Liver (tissue), 9 donors: ENCODE measurements around the gene PPP4R3A. TPM values are rescaled to one million over a fixed set of nuclear protein-coding genes. Genes with fewer than 3 reads are reported as not detected.

Source experiments
- DNase-seq: peaks from one replicate; pipeline ENCODE4 v3.0.0-alpha.2; 2017; ENCODE audit warnings: low spot score
- H3K27ac ChIP-seq, 2 donors: one replicate each; pipeline ENCODE4 v1.7.0; 2013; ENCODE audit warnings: inconsistent platforms in 2 of 2, low read length in 2 of 2, control low read depth in 1 of 2, low read depth in 1 of 2, mild to moderate bottlenecking in 1 of 2
- H3K27me3 ChIP-seq, 4 donors: one replicate each; pipeline versions ENCODE4 v1.6.1 to v1.7.0; 2013; ENCODE audit warnings: low read length in 3 of 4, inconsistent platforms in 1 of 4, mild to moderate bottlenecking in 1 of 4, moderate library complexity in 1 of 4; ENCODE audit not compliant: control insufficient read depth in 4 of 4, insufficient read depth in 4 of 4
- H3K36me3 ChIP-seq, 4 donors: one replicate each; pipeline versions ENCODE4 v1.6.1 to v1.7.0; 2013; ENCODE audit warnings: low read length in 3 of 4, mild to moderate bottlenecking in 3 of 4, low read depth in 1 of 4, moderate library complexity in 1 of 4; ENCODE audit not compliant: control insufficient read depth in 4 of 4, insufficient read depth in 3 of 4
- H3K4me1 ChIP-seq, 4 donors: one replicate each; pipeline versions ENCODE4 v1.6.1 to v1.7.0; 2013; ENCODE audit warnings: low read length in 3 of 4, mild to moderate bottlenecking in 3 of 4, moderate library complexity in 1 of 4; ENCODE audit not compliant: control insufficient read depth in 4 of 4, insufficient read depth in 4 of 4
- H3K4me3 ChIP-seq, 3 donors: one replicate each; pipeline versions ENCODE4 v1.6.1 to v1.7.0; 2013; ENCODE audit warnings: low read length in 3 of 3, control low read depth in 1 of 3, low read depth in 1 of 3, mild to moderate bottlenecking in 1 of 3
- H3K9ac ChIP-seq, 2 donors: one replicate each; pipeline ENCODE4 v1.7.0; 2013; ENCODE audit warnings: low read length in 2 of 2, mild to moderate bottlenecking in 2 of 2, moderate library complexity in 2 of 2, control low read depth in 1 of 2, low read depth in 1 of 2
- H3K9me3 ChIP-seq, 4 donors: one replicate each; pipeline versions ENCODE4 v1.6.1 to v1.7.0; 2013; ENCODE audit warnings: low read length in 3 of 4; ENCODE audit not compliant: control insufficient read depth in 4 of 4
- ATF3 ChIP-seq: IDR thresholded peaks from 2 replicates; pipeline ENCODE4 v1.6.1; 2016; ENCODE audit warnings: antibody characterized with exemption
- CTCF ChIP-seq: fragments of 150-350 bp; IDR thresholded peaks from 2 replicates; pipeline ENCODE4 v1.5.1; 2017; ENCODE audit warnings: improper control_type of control experiment, low read depth, low read length; ENCODE audit not compliant: missing input control
- EGR1 ChIP-seq, 2 donors: IDR thresholded peaks; 2 replicates each; pipeline ENCODE4 v1.6.1; 2016 to 2018; ENCODE audit warnings: antibody characterized with exemption in 2 of 2, low read depth in 2 of 2
- FOXA2 ChIP-seq: IDR thresholded peaks from 2 replicates; pipeline ENCODE4 v1.6.1; 2016; ENCODE audit warnings: antibody characterized with exemption
- HNF4A ChIP-seq, 2 donors: conservative IDR thresholded peaks; 2 replicates each; pipeline ENCODE4 v1.6.1; 2016; ENCODE audit warnings: antibody characterized with exemption in 2 of 2, mild to moderate bottlenecking in 2 of 2
- HNF4G ChIP-seq: IDR thresholded peaks from 2 replicates; pipeline ENCODE4 v1.6.1; 2016; ENCODE audit warnings: antibody characterized with exemption
- JUND ChIP-seq, 2 donors: IDR thresholded peaks; 2 replicates each; pipeline ENCODE4 v1.6.1; 2016; ENCODE audit warnings: antibody characterized with exemption in 2 of 2
- RAD21 ChIP-seq, 2 donors: IDR thresholded peaks; 2 replicates each; pipeline ENCODE4 v1.6.1; 2016; ENCODE audit warnings: antibody characterized with exemption in 2 of 2, mild to moderate bottlenecking in 2 of 2
- SP1 ChIP-seq: IDR thresholded peaks from 2 replicates; pipeline ENCODE4 v1.6.1; 2018; ENCODE audit warnings: antibody characterized with exemption, mild to moderate bottlenecking
- TAF1 ChIP-seq: conservative IDR thresholded peaks from 2 replicates; pipeline ENCODE4 v1.6.1; 2016; ENCODE audit warnings: antibody characterized with exemption, mild to moderate bottlenecking
- WGBS: extraction: QIAGEN DNeasy Blood & Tissue Kit; methylation state at CpG from one replicate; pipeline ENCODE4 v1.1.7; 2013; 5-methylcytosine and 5-hydroxymethylcytosine counted together
- polyA plus RNA-seq, 2 donors: library from polyadenylated mRNA; stranded (reverse) in 1 of 2; unstranded in 1 of 2; fragments of 200-250 nt in 1 of 2; fragments of >200 nt in 1 of 2; fragmentation: Nextera tagmentation in 1 of 2; extraction: Ambion mirVana in 1 of 2; gene quantifications; one replicate each; pipeline versions ENCODE4 v1.2.1 to v1.2.3, GENCODE V29; 2013 to 2015
- total RNA-seq, 2 donors: library from RNA; depleted of rRNA; stranded (reverse); fragments of >200 nt; gene quantifications; one replicate each; pipeline ENCODE4 v1.2.3, GENCODE V29; 2014
- TF ChIP-seq, protein P1 (sequence below): IDR thresholded peaks from 2 replicates; pipeline ENCODE4 v1.6.1; 2016; ENCODE audit warnings: antibody characterized with exemption
- donor health status: healthy.
- donor health status: healthy.
- donor health status: healthy.
- donor health status: healthy.
- donor health status: healthy.

Gene PPP4R3A
- total and polyA plus RNA-seq, 4 donors = 18.7 to 63.3 (median 42.5) TPM

DNA sequence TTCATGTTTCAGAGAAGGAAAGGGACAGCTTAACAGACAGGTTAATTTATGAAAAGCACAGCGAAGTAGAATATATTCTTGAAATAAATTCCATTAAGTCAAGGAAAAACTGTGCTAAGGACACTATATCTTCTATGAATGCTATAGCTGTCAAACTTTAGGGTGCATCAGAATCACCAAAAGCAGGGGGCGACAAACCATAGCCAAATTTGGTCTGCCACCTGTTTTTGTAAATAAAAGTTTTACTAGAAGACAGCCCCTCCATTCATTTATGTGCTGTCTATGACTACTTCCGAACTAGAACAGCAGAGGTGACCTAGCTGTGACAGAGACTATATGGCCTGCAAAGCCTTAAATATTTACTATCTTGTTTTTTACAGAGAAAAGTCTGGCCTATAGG, 25.9 kb downstream of the PPP4R3A start:
- no peaks in the 10 kb centered on the region for H3K9me3 ChIP-seq
- no peaks in the 10 kb centered on the region for H3K27me3 ChIP-seq
- H3K4me1 ChIP-seq = peaks cover 4 to 29% (median 22%) of the 10 kb centered on the region in 4 donors
- H3K4me3 ChIP-seq = no peak overlapping the region
- H3K9ac ChIP-seq = no peak overlapping the region
- no peak for DNase-seq
- TF ChIP-seq RAD21 (IDR thresholded peaks at IDR 0.05) (peak in 1 of 2 donors; percentile 27), TAF1 (no peak)
- H3K27ac ChIP-seq = no peak overlapping the region
- H3K36me3 ChIP-seq = peaks cover 4 to 39% (median 26%) of the 10 kb centered on the region in 4 donors
- 94% methylated on average over 3 of the region's 3 CpGs for WGBS

- Histone ChIP-seq H3K27me3 (no peaks in the 10 kb centered on the region), H3K4me3 (no peak overlapping the region), H3K36me3 (peaks cover 6 to 45% (median 33%) of the 10 kb centered on the region in 4 donors), H3K9me3 (no peaks in the 10 kb centered on the region), H3K4me1 (peaks cover 4 to 29% (median 23%) of the 10 kb centered on the region in 4 donors), H3K9ac (no peak overlapping the region), H3K27ac (peak overlapping the region; percentile 2 to 52)
- DNase-seq = no peak
- TF ChIP-seq, protein P1, sequence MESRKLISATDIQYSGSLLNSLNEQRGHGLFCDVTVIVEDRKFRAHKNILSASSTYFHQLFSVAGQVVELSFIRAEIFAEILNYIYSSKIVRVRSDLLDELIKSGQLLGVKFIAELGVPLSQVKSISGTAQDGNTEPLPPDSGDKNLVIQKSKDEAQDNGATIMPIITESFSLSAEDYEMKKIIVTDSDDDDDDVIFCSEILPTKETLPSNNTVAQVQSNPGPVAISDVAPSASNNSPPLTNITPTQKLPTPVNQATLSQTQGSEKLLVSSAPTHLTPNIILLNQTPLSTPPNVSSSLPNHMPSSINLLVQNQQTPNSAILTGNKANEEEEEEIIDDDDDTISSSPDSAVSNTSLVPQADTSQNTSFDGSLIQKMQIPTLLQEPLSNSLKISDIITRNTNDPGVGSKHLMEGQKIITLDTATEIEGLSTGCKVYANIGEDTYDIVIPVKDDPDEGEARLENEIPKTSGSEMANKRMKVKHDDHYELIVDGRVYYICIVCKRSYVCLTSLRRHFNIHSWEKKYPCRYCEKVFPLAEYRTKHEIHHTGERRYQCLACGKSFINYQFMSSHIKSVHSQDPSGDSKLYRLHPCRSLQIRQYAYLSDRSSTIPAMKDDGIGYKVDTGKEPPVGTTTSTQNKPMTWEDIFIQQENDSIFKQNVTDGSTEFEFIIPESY = no peak
- TF ChIP-seq HNF4G (no peak), EGR1 (IDR thresholded peaks at IDR 0.05; ENCODE audit: low read depth in 2 of 2) (no peak), HNF4A (conservative IDR thresholded peaks at IDR 0.05) (peak; percentile 5 to 29), FOXA2 (no peak), SP1 (no peak), CTCF (no peak), JUND (IDR thresholded peaks at IDR 0.05) (peak in 1 of 2 donors; percentile 42)
- WGBS = 31% methylated on average over 2 of the region's 2 CpGs
Observed at GRCh38 chr14:91482263-91483013, 27.7 kb downstream of the PPP4R3A start.

DNA sequence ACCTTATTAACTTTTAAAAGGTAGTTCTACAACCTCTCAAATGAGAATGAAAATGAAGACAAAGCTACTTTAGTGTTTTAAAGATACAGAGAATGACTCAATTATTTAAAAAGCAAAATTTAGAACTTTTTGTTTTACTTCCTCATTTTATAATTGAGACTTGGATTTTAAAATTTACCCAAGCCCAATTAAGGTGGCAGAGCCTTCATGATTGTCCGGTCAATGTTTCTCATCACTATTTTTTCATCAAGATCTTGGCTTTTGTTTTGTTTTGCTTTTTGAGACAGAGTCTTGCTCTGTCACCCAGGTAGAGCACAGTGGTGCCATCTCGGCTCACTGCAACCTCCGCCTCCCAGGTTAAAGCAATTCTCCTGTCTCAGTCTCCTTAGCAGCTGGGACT, 32.7 kb downstream of the PPP4R3A start:
- Histone ChIP-seq H3K9me3 (no peaks in the 10 kb centered on the region), H3K9ac (no peak overlapping the region), H3K4me1 (peaks cover 4 to 18% (median 14%) of the 10 kb centered on the region in 4 donors), H3K36me3 (peaks cover 12 to 72% (median 47%) of the 10 kb centered on the region in 4 donors), H3K27me3 (no peaks in the 10 kb centered on the region), H3K4me3 (no peak overlapping the region), H3K27ac (no peak overlapping the region)
- TF ChIP-seq SP1 = no peak
- no peak for TF ChIP-seq ATF3
- WGBS = 94% methylated on average over 3 of the region's 3 CpGs
- no peak for DNase-seq
